Common myeloid progenitor, CD34-positive (primary cell): Measurements from ENCODE around the gene LIG3.
"Not testable (repeated sequence)": the region's sequence is repeated elsewhere in the genome, so short reads cannot be mapped to it uniquely, and the experiment has no call there.

Source experiments
- CTCF ChIA-PET: fragments of 350-600 bp; sonication (Branson Sonifier 250); formaldehyde crosslinking; loops from one replicate; lab custom pipeline; 2021; ENCODE audit warnings: antibody characterized with exemption; lab: Charles Lee
- POLR2A ChIA-PET: fragments of 350-600 bp; sonication (Branson Sonifier 250); formaldehyde crosslinking; loops from one replicate; lab custom pipeline; 2021; ENCODE audit warnings: antibody characterized with exemption; lab: Charles Lee
- DNase-seq, 3 donors: peaks; one replicate each; pipeline versions ENCODE4 v3.0.0 to v3.0.0-alpha.2; 2013
- H3K27ac ChIP-seq, 2 experiments: 1 replicate in 1 of 2; 2 replicates in 1 of 2; pipeline ENCODE4 v1.7.0; 2013; ENCODE audit warnings: inconsistent platforms in 2 of 2, low read length in 2 of 2, mild to moderate bottlenecking in 2 of 2, low read depth in 1 of 2, moderate library complexity in 1 of 2; ENCODE audit not compliant: severe bottlenecking in 2 of 2, insufficient read depth in 1 of 2, poor library complexity in 1 of 2
- H3K27me3 ChIP-seq, 5 experiments: replicated peaks in 2 of 5; 1 replicate in 3 of 5; 2 replicates in 2 of 5; pipeline versions ENCODE4 v1.6.1 to v1.7.0; 2013; ENCODE audit warnings: low read length in 4 of 5, mild to moderate bottlenecking in 2 of 5, moderate library complexity in 2 of 5, inconsistent platforms in 1 of 5; ENCODE audit not compliant: insufficient read depth in 5 of 5, control insufficient read depth in 4 of 5
- H3K36me3 ChIP-seq, 4 experiments: 1 replicate in 2 of 4; 2 replicates in 2 of 4; pipeline versions ENCODE4 v1.6.1 to v1.7.0; 2013; ENCODE audit warnings: low read length in 3 of 4, control low read depth in 1 of 4, mild to moderate bottlenecking in 1 of 4; ENCODE audit not compliant: control insufficient read depth in 4 of 4, insufficient read depth in 4 of 4
- H3K4me1 ChIP-seq, 4 experiments: 1 replicate in 3 of 4; 2 replicates in 1 of 4; pipeline versions ENCODE4 v1.6.1 to v1.7.1; 2013; ENCODE audit warnings: low read length in 3 of 4, mild to moderate bottlenecking in 3 of 4, control low read depth in 1 of 4, inconsistent platforms in 1 of 4, moderate library complexity in 1 of 4; ENCODE audit not compliant: control insufficient read depth in 4 of 4, insufficient read depth in 4 of 4; ENCODE audit errors: control extremely low read depth in 1 of 4
- H3K4me3 ChIP-seq, 7 experiments: 1 replicate in 4 of 7; 2 replicates in 3 of 7; pipeline versions ENCODE4 v1.5.1 to v1.7.0; 2013; ENCODE audit warnings: mild to moderate bottlenecking in 7 of 7, low read length in 6 of 7, moderate library complexity in 6 of 7, inconsistent platforms in 2 of 7, low read depth in 2 of 7, control low read depth in 1 of 7; ENCODE audit not compliant: insufficient read depth in 4 of 7, control insufficient read depth in 1 of 7; ENCODE audit errors: extremely low read depth in 1 of 7
- H3K9me3 ChIP-seq, 5 experiments: 1 replicate in 4 of 5; 2 replicates in 1 of 5; pipeline versions ENCODE4 v1.6.1 to v1.7.1; 2013; ENCODE audit warnings: low read length in 4 of 5, mild to moderate bottlenecking in 2 of 5, inconsistent platforms in 1 of 5, low read depth in 1 of 5, moderate library complexity in 1 of 5; ENCODE audit not compliant: control insufficient read depth in 4 of 5, insufficient read depth in 2 of 5; ENCODE audit errors: control extremely low read depth in 1 of 5
- WGBS: methylation state at CpG from one replicate; pipeline ENCODE4 v1.1.5; 2013; ENCODE audit not compliant: insufficient coverage; 5-methylcytosine and 5-hydroxymethylcytosine counted together

Gene LIG3

DNA sequence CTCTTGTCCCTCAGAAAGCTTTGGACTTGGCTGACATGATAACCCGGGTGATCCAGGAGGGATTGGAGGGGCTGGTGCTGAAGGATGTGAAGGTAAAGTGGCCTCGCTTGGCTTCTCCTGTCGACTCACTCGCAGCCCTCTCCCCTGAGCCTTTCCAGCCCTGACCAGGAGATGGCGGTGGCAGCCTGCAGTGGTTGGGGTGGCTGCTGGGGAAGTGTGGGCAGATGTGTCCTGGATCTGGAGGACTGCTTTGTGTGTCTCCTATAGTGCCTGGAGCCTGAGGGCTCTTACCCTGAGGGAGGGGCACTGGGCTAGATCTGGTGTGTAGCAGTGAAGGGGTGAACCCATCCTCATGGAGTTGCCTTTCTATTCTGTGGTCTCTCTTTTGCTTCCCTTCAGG, 17.9 kb downstream of the LIG3 start:
- Histone ChIP-seq H3K36me3 (peaks cover 24 to 88% (median 60%) of the 10 kb centered on the region in 4 experiments), H3K9me3 (no peaks in the 10 kb centered on the region), H3K27ac (no peak overlapping the region), H3K4me1 (peaks cover 0 to 3% (median 2%) of the 10 kb centered on the region in 4 experiments), H3K27me3 (no peaks in the 10 kb centered on the region), H3K4me3 (no peak overlapping the region)
- CTCF ChIA-PET, result interaction anchor here (0.7 to 10.7 kb wide), 19 partner anchors 9 to 130 kb away, joined by 3 to 156 read pairs (median 6); partner anchors contain the start of genes FNDC8, RAD51D and RFFL
- peak; percentile 71 to 85 (median 81) for DNase-seq
- 29% methylated on average over 4 of the region's 5 CpGs for WGBS
- POLR2A ChIA-PET, result interaction anchor here (0.9 kb wide), 1 partner anchor 91 kb away, joined by 3 read pairs; no protein-coding TSS in a partner anchor

GRCh38 chr17:34999456-34999855, 19.1 kb downstream of the LIG3 start:
- ChIA-PET POLR2A (interaction anchor here (1.3 kb wide), 1 partner anchor 120 kb away, joined by 3 read pairs; the partner anchor contains the start of gene RAD51D), CTCF (interaction anchor here (1.0 to 10.7 kb wide), 20 partner anchors 9 to 144 kb away, joined by 3 to 156 read pairs (median 6); partner anchors contain the start of genes FNDC8, RAD51D and RFFL)
- Histone ChIP-seq H3K27me3 (no peaks in the 10 kb centered on the region), H3K4me3 (no peak overlapping the region), H3K27ac (no peak overlapping the region), H3K4me1 (peaks cover 0 to 3% (median 1%) of the 10 kb centered on the region in 4 experiments), H3K36me3 (peaks cover 19 to 86% (median 61%) of the 10 kb centered on the region in 4 experiments), H3K9me3 (no peaks in the 10 kb centered on the region)
- 100% methylated on average over 1 of the region's 2 CpGs for WGBS
- no peak for DNase-seq

- H3K4me1 ChIP-seq, H3K27ac ChIP-seq, H3K9me3 ChIP-seq, H3K4me3 ChIP-seq, H3K27me3 ChIP-seq, DNase-seq, POLR2A ChIA-PET: not testable (repeated sequence)
- WGBS, result 95% methylated on average over 11 of the region's 14 CpGs
- peaks cover 10 to 84% (median 58%) of the 10 kb centered on the region in 4 experiments for H3K36me3 ChIP-seq
- CTCF ChIA-PET, result interaction anchor here (0.9 to 10.7 kb wide), 6 partner anchors 18 to 143 kb away, joined by 3 to 156 read pairs (median 4); partner anchors contain the start of genes FNDC8 and RAD51D
Measured at GRCh38 chr17:35000965-35001364, 20.7 kb downstream of the LIG3 start.

DNA sequence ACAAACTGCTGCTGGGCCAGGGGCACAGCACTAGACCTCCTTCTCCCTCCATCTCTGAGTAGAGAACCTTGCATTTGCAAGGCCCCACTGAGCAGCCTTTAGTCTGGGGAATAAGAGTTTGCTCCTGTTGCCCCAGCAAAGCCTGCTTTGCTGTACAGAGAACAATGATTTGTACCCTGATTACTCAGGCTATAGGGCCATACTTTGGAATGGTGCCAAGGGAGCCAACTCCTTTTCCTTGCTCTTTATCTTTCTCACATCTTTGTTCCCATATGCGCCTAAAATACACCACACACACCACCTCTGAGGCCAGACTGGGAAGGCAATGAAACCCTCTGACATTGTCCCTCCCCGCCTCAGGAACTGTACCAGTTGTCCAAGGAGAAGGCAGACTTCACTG, 21.2 kb downstream of the LIG3 start:
- H3K27me3 ChIP-seq, result no peaks in the 10 kb centered on the region
- H3K4me1 ChIP-seq, result peaks cover 0 to 3% (median 1%) of the 10 kb centered on the region in 4 experiments
- POLR2A ChIA-PET, result no interaction called here
- peaks cover 12 to 83% (median 55%) of the 10 kb centered on the region in 4 experiments for H3K36me3 ChIP-seq
- no peaks in the 10 kb centered on the region for H3K9me3 ChIP-seq
- DNase-seq, result no peak
- CTCF ChIA-PET, result interaction anchor here (1.0 to 10.7 kb wide), 4 partner anchors 10 to 117 kb away, joined by 3 to 156 read pairs (median 5); partner anchors contain the start of genes FNDC8 and RAD51D
- H3K4me3 ChIP-seq, result no peak overlapping the region
- 100% methylated on average over 2 of the region's 2 CpGs for WGBS
- H3K27ac ChIP-seq, result no peak overlapping the region

DNA sequence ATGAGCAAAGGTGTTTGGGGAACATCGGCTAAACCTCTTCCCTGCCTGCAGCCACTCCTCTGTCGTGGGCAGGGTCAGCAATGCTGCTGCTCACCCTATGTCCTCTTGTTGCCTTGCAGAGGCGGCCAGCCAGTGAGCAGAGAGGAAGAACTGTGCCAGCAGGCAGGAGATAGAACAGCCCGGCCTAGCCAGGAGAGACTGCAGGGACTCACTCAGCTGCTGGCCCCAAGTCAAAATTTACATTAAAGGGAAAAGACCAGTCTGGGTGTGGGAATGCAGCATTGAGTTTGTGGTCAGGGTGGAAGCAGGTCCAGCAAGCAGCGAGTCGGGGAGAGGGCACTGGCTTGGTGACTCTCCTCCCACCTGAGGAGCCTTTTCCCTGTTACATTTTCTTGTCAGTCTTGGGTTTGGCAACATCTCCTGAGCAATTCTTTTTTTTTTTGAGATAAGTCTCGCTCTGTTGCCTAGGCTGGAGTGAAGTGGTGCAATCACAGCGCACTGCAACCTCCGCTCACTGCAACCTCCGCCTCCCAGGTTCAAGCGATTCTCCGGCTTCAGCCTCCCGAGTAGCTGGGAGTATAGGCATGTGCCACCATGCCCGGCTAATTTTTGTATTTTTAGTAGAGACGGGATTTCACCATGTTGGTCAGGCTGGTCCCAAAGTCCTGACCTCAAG, 22.7 kb downstream of the LIG3 start:
- Histone ChIP-seq H3K36me3 (peaks cover 12 to 81% (median 55%) of the 10 kb centered on the region in 4 experiments), H3K4me1 (peaks cover 0 to 3% (median 1%) of the 10 kb centered on the region in 4 experiments), H3K27ac (no peak overlapping the region), H3K4me3 (no peak overlapping the region), H3K27me3 (no peaks in the 10 kb centered on the region), H3K9me3 (no peaks in the 10 kb centered on the region)
- ChIA-PET POLR2A (no interaction called here), CTCF (interaction anchor here (0.8 to 10.7 kb wide), 3 partner anchors 20 to 116 kb away, joined by 3 to 156 read pairs (median 6); partner anchors contain the start of genes FNDC8 and RAD51D)
- no peak for DNase-seq
- 97% methylated on average over 13 of the region's 15 CpGs for WGBS

DNA sequence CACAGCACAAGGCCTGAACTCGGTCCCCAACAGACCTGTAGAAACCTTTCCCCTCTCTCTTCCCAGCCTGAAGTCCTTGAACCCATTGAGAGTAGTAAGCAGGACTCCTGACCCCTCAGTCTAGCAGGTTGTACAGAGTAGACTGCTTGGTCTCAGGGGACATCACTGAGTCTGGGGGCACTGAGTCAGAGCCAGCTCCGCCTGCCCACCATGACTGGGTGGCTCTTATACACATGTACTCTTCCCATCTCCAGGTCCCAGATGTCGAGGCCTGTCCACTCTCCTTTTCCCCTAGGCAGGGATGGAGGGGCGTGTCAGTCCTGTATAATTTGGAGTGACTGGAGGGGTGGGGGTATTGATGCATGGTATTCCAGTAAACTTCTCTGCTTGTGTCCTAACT, 23.5 kb downstream of the LIG3 start:
- DNase-seq, result no peak
- H3K4me3 ChIP-seq, result no peak overlapping the region
- H3K27me3 ChIP-seq, result no peaks in the 10 kb centered on the region
- no peaks in the 10 kb centered on the region for H3K4me1 ChIP-seq
- H3K36me3 ChIP-seq, result peaks cover 12 to 78% (median 54%) of the 10 kb centered on the region in 4 experiments
- no peaks in the 10 kb centered on the region for H3K9me3 ChIP-seq
- WGBS, result 100% methylated on average over 1 of the region's 4 CpGs
- POLR2A ChIA-PET, result no interaction called here
- CTCF ChIA-PET, result interaction anchor here (0.8 to 10.7 kb wide), 4 partner anchors 21 to 115 kb away, joined by 3 to 156 read pairs (median 4); partner anchors contain the start of genes FNDC8 and RAD51D
- H3K27ac ChIP-seq, result no peak overlapping the region
